H1 (cell line): Measurements from ENCODE around the gene TEX9. TPM values are rescaled to one million over a fixed set of nuclear protein-coding genes. Genes with fewer than 3 reads are reported as not detected.

Experiments used
- CTCF ChIA-PET: fragments of 300-600 bp; sonication (Branson Sonifier 250); formaldehyde crosslinking; loops from one replicate; lab custom pipeline; 2021; ENCODE audit not compliant: partially characterized antibody; lab: Charles Lee
- POLR2A ChIA-PET: fragments of 300-600 bp; sonication (Branson Sonifier 250); formaldehyde crosslinking; loops from one replicate; lab custom pipeline; 2021; ENCODE audit warnings: inconsistent platforms; ENCODE audit not compliant: partially characterized antibody; lab: Charles Lee
- DNase-seq, 2 experiments: peaks; one replicate each; pipeline versions ENCODE4 v3.0.0 to v3.0.0-alpha.2; 2010 to 2022; ENCODE audit warnings: low spot score in 2 of 2, low read depth in 1 of 2, mixed read lengths in 1 of 2
- FAIRE-seq: peaks from 2 replicates; lab custom pipeline; 2011; peaks lifted over from hg19 to GRCh38; lab: Jason Lieb, UNC
- H2AFZ ChIP-seq: 2 replicates; pipeline ENCODE4 v1.8.1; 2012; ENCODE audit warnings: low read length, inconsistent platforms
- H2AK5ac ChIP-seq: 2 replicates; pipeline ENCODE4 v1.6.1; 2013; ENCODE audit warnings: low read depth, low read length
- H2BK120ac ChIP-seq: replicated peaks from 2 replicates; pipeline ENCODE3; 2013; ENCODE audit warnings: low read depth, low read length, inconsistent platforms
- H2BK12ac ChIP-seq: 2 replicates; pipeline ENCODE4 v1.6.1; 2013; ENCODE audit warnings: low read depth, low read length
- H2BK15ac ChIP-seq: 2 replicates; pipeline ENCODE4 v1.6.1; 2013; ENCODE audit warnings: low read length
- H2BK20ac ChIP-seq: 2 replicates; pipeline ENCODE4 v1.6.1; 2013; ENCODE audit warnings: low read length
- H2BK5ac ChIP-seq: 2 replicates; pipeline ENCODE4 v1.6.1; 2013; ENCODE audit warnings: low read depth, low read length
- H3K14ac ChIP-seq: 2 replicates; pipeline ENCODE4 v1.6.1; 2013; ENCODE audit warnings: inconsistent platforms; ENCODE audit not compliant: insufficient read length
- H3K18ac ChIP-seq: 2 replicates; pipeline ENCODE4 v1.6.1; 2013; ENCODE audit warnings: low read length; ENCODE audit errors: extremely low read depth
- H3K23ac ChIP-seq: 2 replicates; pipeline ENCODE4 v1.6.1; 2013; ENCODE audit warnings: inconsistent platforms; ENCODE audit not compliant: insufficient read length
- H3K23me2 ChIP-seq: 2 replicates; pipeline ENCODE4 v1.6.1; 2013; ENCODE audit warnings: low read depth, low read length
- H3K27ac ChIP-seq: 2 replicates; pipeline ENCODE4 v1.6.1; 2011; ENCODE audit warnings: low read depth, low read length, inconsistent platforms
- H3K27me3 ChIP-seq, 4 experiments: replicated peaks in 1 of 4; 1 replicate in 1 of 4; 2 replicates in 3 of 4; pipeline versions ENCODE4 v1.6.1 to v1.8.1; 2011 to 2013; ENCODE audit warnings: low read length in 3 of 4, mild to moderate bottlenecking in 3 of 4, inconsistent platforms in 2 of 4, mixed read lengths in 2 of 4, moderate library complexity in 1 of 4; ENCODE audit not compliant: control insufficient read depth in 3 of 4, insufficient read depth in 3 of 4; ENCODE audit errors: extremely low read depth in 1 of 4
- H3K36me3 ChIP-seq, 4 experiments: 2 replicates each; pipeline versions ENCODE4 v1.6.1 to v1.8.1; 2011 to 2013; ENCODE audit warnings: mild to moderate bottlenecking in 4 of 4, low read length in 3 of 4, moderate library complexity in 2 of 4, control low read depth in 1 of 4, inconsistent platforms in 1 of 4; ENCODE audit not compliant: insufficient read depth in 4 of 4, control insufficient read depth in 2 of 4
- H3K4ac ChIP-seq: replicated peaks from 2 replicates; pipeline ENCODE3; 2013; ENCODE audit warnings: low read length, low read depth, mixed read lengths, inconsistent platforms; ENCODE audit not compliant: insufficient read length
- H3K4me1 ChIP-seq, 4 experiments: replicated peaks in 1 of 4; 1 replicate in 1 of 4; 2 replicates in 3 of 4; pipeline versions ENCODE4 v1.6.1 to v1.8.1; 2011 to 2013; ENCODE audit warnings: low read length in 3 of 4, inconsistent platforms in 2 of 4, mixed read lengths in 1 of 4; ENCODE audit not compliant: insufficient read depth in 4 of 4, control insufficient read depth in 3 of 4
- H3K4me2 ChIP-seq, 2 experiments: 2 replicates each; pipeline versions ENCODE4 v1.6.1 to v1.8.1; 2011 to 2013; ENCODE audit warnings: low read depth in 2 of 2, low read length in 2 of 2, control low read depth in 1 of 2, inconsistent platforms in 1 of 2, mild to moderate bottlenecking in 1 of 2; ENCODE audit not compliant: insufficient read depth in 1 of 2
- H3K4me3 ChIP-seq, 4 experiments: fragments of 200-600, 300-600 bp in 1 of 4; sonication (generic), shearing (Covaris generic), sonication (Bioruptor Twin) in 1 of 4; 2 replicates each; pipeline versions ENCODE4 v1.5.1 to v1.8.1; 2011 to 2016; ENCODE audit warnings: low read length in 4 of 4, low read depth in 3 of 4, control low read depth in 2 of 4, inconsistent platforms in 2 of 4, mild to moderate bottlenecking in 2 of 4, mixed read lengths in 1 of 4, moderate library complexity in 1 of 4; ENCODE audit not compliant: insufficient read depth in 2 of 4; ENCODE audit errors: extremely low read depth in 1 of 4
- H3K56ac ChIP-seq: replicated peaks from 2 replicates; pipeline ENCODE3; 2013; ENCODE audit warnings: low read depth, mild to moderate bottlenecking, mixed read lengths, low read length, inconsistent platforms; ENCODE audit not compliant: insufficient read length
- H3K79me1 ChIP-seq: 2 replicates; pipeline ENCODE4 v1.6.1; 2013; ENCODE audit warnings: low read depth, low read length, control low read depth
- H3K79me2 ChIP-seq, 2 experiments: 2 replicates each; pipeline versions ENCODE4 v1.6.1 to v1.8.1; 2012 to 2013; ENCODE audit warnings: low read length in 2 of 2, mild to moderate bottlenecking in 2 of 2, inconsistent platforms in 1 of 2; ENCODE audit not compliant: insufficient read depth in 2 of 2, control insufficient read depth in 1 of 2
- H3K9ac ChIP-seq, 4 experiments: replicated peaks in 1 of 4; 1 replicate in 1 of 4; 2 replicates in 3 of 4; pipeline versions ENCODE4 v1.6.1 to v1.8.1; 2011 to 2013; ENCODE audit warnings: low read depth in 3 of 4, low read length in 3 of 4, control low read depth in 2 of 4, mild to moderate bottlenecking in 2 of 4, moderate library complexity in 2 of 4, inconsistent platforms in 1 of 4; ENCODE audit errors: extremely low read depth in 1 of 4
- H3K9me3 ChIP-seq, 2 experiments: 2 replicates each; pipeline versions ENCODE4 v1.6.1 to v1.8.1; 2012 to 2013; ENCODE audit warnings: mild to moderate bottlenecking in 2 of 2, moderate library complexity in 2 of 2, control low read depth in 1 of 2, inconsistent platforms in 1 of 2, low read depth in 1 of 2, low read length in 1 of 2, mixed read lengths in 1 of 2; ENCODE audit not compliant: insufficient read depth in 2 of 2
- H4K20me1 ChIP-seq, 2 experiments: replicated peaks in 1 of 2; 2 replicates each; pipeline versions ENCODE3 to v1.8.1; 2011 to 2013; ENCODE audit warnings: inconsistent platforms in 2 of 2, low read length in 2 of 2, mild to moderate bottlenecking in 1 of 2; ENCODE audit not compliant: insufficient read depth in 2 of 2, control insufficient read depth in 1 of 2
- H4K5ac ChIP-seq: 2 replicates; pipeline ENCODE4 v1.6.1; 2013; ENCODE audit warnings: low read length, low read depth, mixed read lengths, inconsistent platforms; ENCODE audit not compliant: insufficient read length
- H4K8ac ChIP-seq: 2 replicates; pipeline ENCODE4 v1.8.0; 2013; ENCODE audit warnings: mild to moderate bottlenecking, moderate library complexity, low read length, inconsistent platforms; ENCODE audit not compliant: insufficient read depth; ENCODE audit errors: extremely low read depth
- H4K91ac ChIP-seq: replicated peaks from 2 replicates; pipeline ENCODE3; 2013; ENCODE audit warnings: low read length, mixed read lengths, inconsistent platforms; ENCODE audit not compliant: insufficient read length
- FOSL1 ChIP-seq: IDR thresholded peaks from 2 replicates; pipeline ENCODE4 v1.6.1; 2011; ENCODE audit warnings: mild to moderate bottlenecking, low read depth, low read length, moderate library complexity; ENCODE audit not compliant: insufficient read depth
- GABPA ChIP-seq: IDR thresholded peaks from 2 replicates; pipeline ENCODE4 v1.6.1; 2011; ENCODE audit warnings: mild to moderate bottlenecking, low read length, moderate library complexity, borderline replicate concordance; ENCODE audit not compliant: insufficient read depth
- JUN ChIP-seq: IDR thresholded peaks from 2 replicates; pipeline ENCODE4 v1.6.1; 2011; ENCODE audit warnings: low read depth, mild to moderate bottlenecking, improper control_type of control experiment, low read length
- KDM4A ChIP-seq: IDR thresholded peaks from one replicate; pipeline ENCODE4 v1.7.1; 2012; ENCODE audit warnings: low read depth, mild to moderate bottlenecking, moderate library complexity, low read length, inconsistent platforms; ENCODE audit not compliant: severe bottlenecking
- POU5F1 ChIP-seq: IDR thresholded peaks from 2 replicates; pipeline ENCODE4 v1.6.1; 2011; ENCODE audit warnings: low read depth, mild to moderate bottlenecking, low read length, moderate library complexity
- RNF2 ChIP-seq: fragments of 200-900, 300-1000 bp; sonication (generic); IDR thresholded peaks from 2 replicates; pipeline ENCODE4 v1.7.1; 2016; ENCODE audit warnings: borderline replicate concordance, low read depth, mild to moderate bottlenecking, antibody characterized with exemption, low read length; ENCODE audit not compliant: poor library complexity, severe bottlenecking; ENCODE audit errors: missing control alignments
- SIN3A ChIP-seq, 2 experiments: IDR thresholded peaks in 1 of 2; conservative IDR thresholded peaks in 1 of 2; 2 replicates each; pipeline ENCODE4 v1.6.1; 2011 to 2012; ENCODE audit warnings: low read length in 2 of 2, improper control_type of control experiment in 1 of 2, low read depth in 1 of 2, mild to moderate bottlenecking in 1 of 2
- SIRT6 ChIP-seq: IDR thresholded peaks from one replicate; pipeline ENCODE4 v1.7.1; 2012; ENCODE audit warnings: low read length, inconsistent platforms
- SIX5 ChIP-seq: IDR thresholded peaks from 2 replicates; pipeline ENCODE4 v1.6.1; 2011; ENCODE audit warnings: mild to moderate bottlenecking, low read depth, low read length
- TAF7 ChIP-seq: optimal IDR thresholded peaks from 2 replicates; pipeline ENCODE3; 2011; ENCODE audit warnings: low read depth, mild to moderate bottlenecking, inconsistent platforms, low read length, moderate library complexity, borderline replicate concordance
- TEAD4 ChIP-seq: IDR thresholded peaks from 2 replicates; pipeline ENCODE4 v1.6.1; 2012; ENCODE audit warnings: low read depth, low read length, inconsistent platforms, mixed read lengths
- WGBS, 2 experiments: shearing (Covaris generic) in 1 of 2; methylation state at CpG; one replicate each; pipeline versions ENCODE4 v1.1.6 to v1.1.7; 2013 to 2015; ENCODE audit warnings: low lambda C conversion rate in 2 of 2, mixed read lengths in 2 of 2, inconsistent platforms in 1 of 2, low coverage in 1 of 2, missing lambda C conversion rate in 1 of 2; ENCODE audit not compliant: insufficient replicate concordance in 2 of 2, insufficient coverage in 1 of 2, insufficient read length in 1 of 2; ENCODE audit errors: extremely low coverage in 1 of 2, missing lambda C conversion rate in 1 of 2; 5-methylcytosine and 5-hydroxymethylcytosine counted together
- polyA plus RNA-seq, 7 experiments: library from polyadenylated mRNA; depleted of rRNA in 3 of 7; stranded (reverse) in 5 of 7; unstranded in 2 of 7; fragments of >200 nt in 5 of 7; fragments of 200-250 nt in 2 of 7; gene quantifications; 1 replicate in 5 of 7; 2 replicates in 1 of 7; 4 replicates in 1 of 7; pipeline versions ENCODE4 v1.2.1 to v1.2.3, GENCODE V29; 2011 to 2013; ENCODE audit warnings: missing spikeins in 2 of 7, mixed read lengths in 2 of 7
- total RNA-seq: library from RNA; stranded (reverse); fragmentation: NEBNext Ultra II Directional; extraction: Animal tissue kit (Norgen Biotek cat#: 25700); gene quantifications from 2 replicates; pipeline ENCODE4 v1.2.1, GENCODE V29; 2021
- TF ChIP-seq, protein P1 (sequence below): IDR thresholded peaks from 2 replicates; pipeline ENCODE4 v1.6.1; 2012; ENCODE audit warnings: inconsistent platforms

TEX9 gene
- total and polyA plus RNA-seq, 2 of the 8 experiments (the other 6 are each of a cell fraction or from before 2014, with no cell fraction given), result 3.4 to 12.3 TPM

DNA sequence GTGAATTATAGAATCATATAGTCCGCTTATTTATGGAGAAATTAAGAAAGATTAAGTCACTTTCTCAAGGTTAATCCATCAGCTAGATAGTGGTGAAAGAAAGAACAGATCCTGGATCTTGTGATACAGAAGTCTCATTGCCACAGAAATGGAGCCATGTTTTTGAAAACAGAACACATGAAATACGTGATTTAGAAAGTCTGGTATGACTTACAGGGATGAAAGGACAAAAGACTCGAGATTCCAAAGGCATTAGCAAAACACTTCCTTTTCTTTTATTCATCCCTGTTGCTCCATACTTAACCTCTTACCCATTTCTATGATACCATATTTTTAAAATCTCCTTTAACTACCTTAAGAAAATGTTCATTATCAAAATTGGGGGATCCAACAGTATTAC lies 40.0 kb upstream of the TEX9 start:
- TF ChIP-seq, protein P1, sequence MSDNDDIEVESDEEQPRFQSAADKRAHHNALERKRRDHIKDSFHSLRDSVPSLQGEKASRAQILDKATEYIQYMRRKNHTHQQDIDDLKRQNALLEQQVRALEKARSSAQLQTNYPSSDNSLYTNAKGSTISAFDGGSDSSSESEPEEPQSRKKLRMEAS, result no peak
- no peak for TF ChIP-seq TAF7
- TF ChIP-seq SIRT6, result no peak
- no peak for TF ChIP-seq KDM4A
- no peak for TF ChIP-seq SIX5
- no peak for TF ChIP-seq SIN3A (conservative IDR thresholded peaks at IDR 0.05 in 1 of 2, IDR thresholded peaks at IDR 0.05 in 1 of 2; ENCODE audit: low read depth in 1 of 2, low read length in 2 of 2)
- TF ChIP-seq FOSL1, result no peak
- TF ChIP-seq JUN, result no peak
- no peak for TF ChIP-seq GABPA
- TF ChIP-seq TEAD4, result no peak
- TF ChIP-seq POU5F1, result no peak
- TF ChIP-seq RNF2, result no peak
- Histone ChIP-seq H2BK5ac (no peak overlapping the region), H4K91ac (no peak overlapping the region), H3K4me1 (no peaks in the 10 kb centered on the region), H4K20me1 (no peaks in the 10 kb centered on the region), H3K4me3 (no peak overlapping the region), H3K18ac (no peak overlapping the region), H2BK20ac (no peak overlapping the region), H3K23me2 (no peaks in the 10 kb centered on the region), H3K27me3 (no peaks in the 10 kb centered on the region), H3K9ac (no peak overlapping the region), H2BK15ac (no peak overlapping the region), H4K5ac (no peak overlapping the region), H3K79me1 (no peaks in the 10 kb centered on the region), H3K9me3 (no peaks in the 10 kb centered on the region), H3K14ac (no peak overlapping the region), H4K8ac (no peak overlapping the region), H2AK5ac (no peak overlapping the region), H3K4me2 (no peak overlapping the region), H2AFZ (no peak overlapping the region), H3K27ac (no peak overlapping the region), H3K36me3 (no peaks in the 10 kb centered on the region), H3K4ac (no peak overlapping the region), H3K79me2 (no peaks in the 10 kb centered on the region), H3K56ac (no peak overlapping the region), H2BK12ac (no peak overlapping the region), H3K23ac (no peak overlapping the region), H2BK120ac (no peak overlapping the region)
- no peak for DNase-seq
- 55% methylated on average over 3 of the region's 3 CpGs; no CpG with 5 or more reads in 1 of the 2 experiments for WGBS, 2 experiments
- ChIA-PET CTCF (no interaction called here), POLR2A (no interaction called here)
- FAIRE-seq, result no peak
